ENCODE data around the gene FAM90A26. TPM values are rescaled to one million over a fixed set of nuclear protein-coding genes. Genes with fewer than 3 reads are reported as not detected.
"Not testable (repeated sequence)": the region's sequence is repeated elsewhere in the genome, so short reads cannot be mapped to it uniquely, and the experiment has no call there.

The FAM90A26 gene
- total RNA-seq (not detected), total RNA-seq (0 to 0.06 (median 0) reads per million in 29 experiments)
- total RNA-seq (2013), result not detected

GRCh38 chr4:9169791-9170459, at the start of gene FAM90A26:
Gene FAM90A26, plus strand, starts transcription at chr4:9170409. Its CDS starts 2,764 bp downstream, at chr4:9173173.
- H3K27ac Mint-ChIP-seq; H3K4me3 ChIP-seq (ENCODE audit: control insufficient read depth in 1 of 2, extremely low read depth in 1 of 2, low read length in 1 of 2); H3K36me3 ChIP-seq (ENCODE audit: control insufficient read depth in 2 of 2, extremely low read depth in 1 of 2, insufficient read depth in 1 of 2, low read length in 1 of 2); H3K27me3 Mint-ChIP-seq; H3K27ac ChIP-seq (ENCODE audit: low read length); DNase-seq; H3K4me1 Mint-ChIP-seq; CTCF ChIA-PET; H3K9me3 ChIP-seq; H3K4me3 Mint-ChIP-seq; H3K36me3 Mint-ChIP-seq; H3K4me1 ChIP-seq (ENCODE audit: control insufficient read depth in 1 of 2, extremely low read depth in 1 of 2, insufficient read depth in 2 of 2, low read length in 2 of 2); POLR2A ChIA-PET; H3K27me3 ChIP-seq (replicated peaks in 1 of 2; ENCODE audit: control insufficient read depth in 2 of 2, extremely low read depth in 1 of 2, insufficient read depth in 2 of 2, low read length in 1 of 2); ATAC-seq (replicated peaks in 1 of 4); H3K9me3 Mint-ChIP-seq: not testable (repeated sequence)
- 100% methylated on average over 1 of the region's 11 CpGs for WGBS (ENCODE audit: insufficient coverage)

- no CpG with 5 or more reads among the region's 8 CpGs for WGBS (ENCODE audit: insufficient coverage)
- H3K27ac Mint-ChIP-seq; H3K9me3 Mint-ChIP-seq; H3K27me3 ChIP-seq (replicated peaks in 1 of 2; ENCODE audit: control insufficient read depth in 2 of 2, extremely low read depth in 1 of 2, insufficient read depth in 2 of 2, low read length in 1 of 2); ATAC-seq (replicated peaks in 1 of 4); H3K9me3 ChIP-seq; H3K36me3 ChIP-seq (ENCODE audit: control insufficient read depth in 2 of 2, extremely low read depth in 1 of 2, insufficient read depth in 1 of 2, low read length in 1 of 2); H3K4me3 ChIP-seq (ENCODE audit: control insufficient read depth in 1 of 2, extremely low read depth in 1 of 2, low read length in 1 of 2); POLR2A ChIA-PET; H3K4me3 Mint-ChIP-seq; H3K4me1 Mint-ChIP-seq; H3K36me3 Mint-ChIP-seq; H3K27ac ChIP-seq (ENCODE audit: low read length); CTCF ChIA-PET; H3K4me1 ChIP-seq (ENCODE audit: control insufficient read depth in 1 of 2, extremely low read depth in 1 of 2, insufficient read depth in 2 of 2, low read length in 2 of 2); DNase-seq: not testable (repeated sequence)
- H3K27me3 Mint-ChIP-seq, result peaks cover 15 to 18% of the 10 kb centered on the region in 2 donors
Observed at GRCh38 chr4:9122711-9123110, 47.5 kb upstream of the FAM90A26 start.

GRCh38 chr4:9123572-9124007, 46.6 kb upstream of the FAM90A26 start:
- peaks cover 11 to 12% of the 10 kb centered on the region in 2 donors for H3K27me3 Mint-ChIP-seq
- H3K36me3 ChIP-seq (ENCODE audit: control insufficient read depth in 2 of 2, extremely low read depth in 1 of 2, insufficient read depth in 1 of 2, low read length in 1 of 2); CTCF ChIA-PET; H3K9me3 Mint-ChIP-seq; H3K4me3 ChIP-seq (ENCODE audit: control insufficient read depth in 1 of 2, extremely low read depth in 1 of 2, low read length in 1 of 2); ATAC-seq (replicated peaks in 1 of 4); H3K9me3 ChIP-seq; H3K36me3 Mint-ChIP-seq; POLR2A ChIA-PET; H3K27ac Mint-ChIP-seq; H3K4me3 Mint-ChIP-seq; H3K27ac ChIP-seq (ENCODE audit: low read length); H3K4me1 Mint-ChIP-seq; H3K4me1 ChIP-seq (ENCODE audit: control insufficient read depth in 1 of 2, extremely low read depth in 1 of 2, insufficient read depth in 2 of 2, low read length in 2 of 2); H3K27me3 ChIP-seq (replicated peaks in 1 of 2; ENCODE audit: control insufficient read depth in 2 of 2, extremely low read depth in 1 of 2, insufficient read depth in 2 of 2, low read length in 1 of 2): not testable (repeated sequence)
- WGBS (ENCODE audit: insufficient coverage), result 19% methylated on average over 5 of the region's 13 CpGs
- peak in 21 of 35 experiments; percentile 1 to 60 (median 12) for DNase-seq

GRCh38 chr4:9125601-9126161, 44.5 kb upstream of the FAM90A26 start:
- H3K9me3 Mint-ChIP-seq; H3K4me3 Mint-ChIP-seq; H3K36me3 ChIP-seq (ENCODE audit: control insufficient read depth in 2 of 2, extremely low read depth in 1 of 2, insufficient read depth in 1 of 2, low read length in 1 of 2); H3K4me1 Mint-ChIP-seq; POLR2A ChIA-PET; H3K4me3 ChIP-seq (ENCODE audit: control insufficient read depth in 1 of 2, extremely low read depth in 1 of 2, low read length in 1 of 2); H3K4me1 ChIP-seq (ENCODE audit: control insufficient read depth in 1 of 2, extremely low read depth in 1 of 2, insufficient read depth in 2 of 2, low read length in 2 of 2); DNase-seq; H3K27ac ChIP-seq (ENCODE audit: low read length); H3K9me3 ChIP-seq; H3K36me3 Mint-ChIP-seq; H3K27ac Mint-ChIP-seq; ATAC-seq (replicated peaks in 1 of 4); CTCF ChIA-PET; H3K27me3 ChIP-seq (replicated peaks in 1 of 2; ENCODE audit: control insufficient read depth in 2 of 2, extremely low read depth in 1 of 2, insufficient read depth in 2 of 2, low read length in 1 of 2): not testable (repeated sequence)
- WGBS (ENCODE audit: insufficient coverage), result 80% methylated on average over 1 of the region's 3 CpGs
- peaks cover 11 to 13% of the 10 kb centered on the region in 2 donors for H3K27me3 Mint-ChIP-seq

GRCh38 chr4:9131420-9131819, 38.8 kb upstream of the FAM90A26 start:
- H3K9me3 ChIP-seq; H3K36me3 Mint-ChIP-seq; ATAC-seq (replicated peaks in 1 of 4); H3K36me3 ChIP-seq (ENCODE audit: control insufficient read depth in 2 of 2, extremely low read depth in 1 of 2, insufficient read depth in 1 of 2, low read length in 1 of 2); H3K27ac Mint-ChIP-seq; POLR2A ChIA-PET; H3K4me1 ChIP-seq (ENCODE audit: control insufficient read depth in 1 of 2, extremely low read depth in 1 of 2, insufficient read depth in 2 of 2, low read length in 2 of 2); CTCF ChIA-PET; H3K4me1 Mint-ChIP-seq; H3K27me3 ChIP-seq (replicated peaks in 1 of 2; ENCODE audit: control insufficient read depth in 2 of 2, extremely low read depth in 1 of 2, insufficient read depth in 2 of 2, low read length in 1 of 2); H3K27me3 Mint-ChIP-seq; H3K4me3 ChIP-seq (ENCODE audit: control insufficient read depth in 1 of 2, extremely low read depth in 1 of 2, low read length in 1 of 2); H3K4me3 Mint-ChIP-seq; H3K9me3 Mint-ChIP-seq; DNase-seq; H3K27ac ChIP-seq (ENCODE audit: low read length): not testable (repeated sequence)
- no CpG with 5 or more reads among the region's 7 CpGs for WGBS (ENCODE audit: insufficient coverage)

GRCh38 chr4:9132849-9133248, 37.4 kb upstream of the FAM90A26 start:
- H3K27ac Mint-ChIP-seq; DNase-seq; H3K27me3 Mint-ChIP-seq; H3K27ac ChIP-seq (ENCODE audit: low read length); H3K4me3 ChIP-seq (ENCODE audit: control insufficient read depth in 1 of 2, extremely low read depth in 1 of 2, low read length in 1 of 2); H3K4me1 Mint-ChIP-seq; CTCF ChIA-PET; H3K9me3 Mint-ChIP-seq; ATAC-seq (replicated peaks in 1 of 4); H3K36me3 Mint-ChIP-seq; POLR2A ChIA-PET; H3K9me3 ChIP-seq; H3K36me3 ChIP-seq (ENCODE audit: control insufficient read depth in 2 of 2, extremely low read depth in 1 of 2, insufficient read depth in 1 of 2, low read length in 1 of 2); H3K4me1 ChIP-seq (ENCODE audit: control insufficient read depth in 1 of 2, extremely low read depth in 1 of 2, insufficient read depth in 2 of 2, low read length in 2 of 2); H3K27me3 ChIP-seq (replicated peaks in 1 of 2; ENCODE audit: control insufficient read depth in 2 of 2, extremely low read depth in 1 of 2, insufficient read depth in 2 of 2, low read length in 1 of 2); H3K4me3 Mint-ChIP-seq: not testable (repeated sequence)
- 100% methylated on average over 1 of the region's 4 CpGs for WGBS (ENCODE audit: insufficient coverage)

- H3K36me3 ChIP-seq (ENCODE audit: control insufficient read depth in 2 of 2, extremely low read depth in 1 of 2, insufficient read depth in 1 of 2, low read length in 1 of 2); CTCF ChIA-PET; DNase-seq; H3K4me1 ChIP-seq (ENCODE audit: control insufficient read depth in 1 of 2, extremely low read depth in 1 of 2, insufficient read depth in 2 of 2, low read length in 2 of 2); H3K4me3 Mint-ChIP-seq; H3K27me3 Mint-ChIP-seq; H3K4me1 Mint-ChIP-seq; H3K27ac Mint-ChIP-seq; ATAC-seq (replicated peaks in 1 of 4); POLR2A ChIA-PET; H3K4me3 ChIP-seq (ENCODE audit: control insufficient read depth in 1 of 2, extremely low read depth in 1 of 2, low read length in 1 of 2); H3K27me3 ChIP-seq (replicated peaks in 1 of 2; ENCODE audit: control insufficient read depth in 2 of 2, extremely low read depth in 1 of 2, insufficient read depth in 2 of 2, low read length in 1 of 2); H3K36me3 Mint-ChIP-seq; H3K9me3 Mint-ChIP-seq; H3K9me3 ChIP-seq; H3K27ac ChIP-seq (ENCODE audit: low read length): not testable (repeated sequence)
- WGBS (ENCODE audit: insufficient coverage), result 83% methylated on average over 1 of the region's 5 CpGs
Observed at GRCh38 chr4:9134011-9134410, 36.2 kb upstream of the FAM90A26 start.
